NCI-H1694 treated with DMSO at 0.1 percent for 48 hours (cell line): ENCODE measurements around the gene TUBGCP5.
"Not testable (repeated sequence)": the region's sequence is repeated elsewhere in the genome, so short reads cannot be mapped to it uniquely, and the experiment has no call there.

Experiments used
- DNase-seq: peaks from one replicate; lab custom pipeline; 2025; lab: John Stamatoyannopoulos, UW

Gene TUBGCP5

DNA sequence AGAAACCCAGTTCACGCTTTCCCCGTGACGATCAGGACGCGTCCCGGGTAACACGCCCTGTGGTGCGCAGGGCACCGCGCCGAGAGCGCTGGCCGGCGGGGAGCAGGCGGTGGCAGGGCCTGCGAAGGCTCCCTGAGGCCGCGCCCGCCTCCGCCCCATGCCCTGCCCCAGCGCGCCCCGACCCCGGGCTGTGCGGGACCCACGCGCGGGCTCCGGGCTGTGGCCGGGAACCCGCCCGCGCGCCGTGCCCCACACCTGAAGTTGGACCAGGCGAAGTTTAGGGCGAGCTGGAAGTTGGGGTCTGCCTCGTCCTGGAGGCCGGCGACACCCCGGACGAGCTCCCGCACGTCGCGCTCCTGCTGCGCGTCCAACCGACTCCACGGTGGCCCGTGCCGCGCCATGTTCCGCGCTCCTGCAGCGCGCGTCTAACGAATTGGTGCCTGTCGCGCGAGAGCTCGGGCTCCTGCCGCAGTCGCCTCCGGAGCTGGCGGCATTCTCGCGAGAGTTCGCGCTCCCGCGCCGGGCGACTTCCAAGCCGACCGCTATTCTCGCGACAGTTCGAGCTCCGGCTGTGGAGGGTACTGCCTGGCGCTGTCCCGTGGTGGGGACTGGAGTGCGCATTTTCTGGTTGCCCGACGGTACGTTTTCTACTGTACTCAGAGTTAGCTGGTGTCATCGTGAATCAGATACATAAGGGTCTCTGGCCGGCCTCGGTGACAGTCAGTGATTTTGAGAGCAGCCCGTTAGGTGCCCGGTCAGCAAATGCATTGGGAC is at the start of gene TUBGCP5:
TUBGCP5 (minus strand) TSS at position 427 of the 774 bp plus-strand sequence; CDS start at position 401, 26 bp downstream.
- DNase-seq = peak; percentile 63

DNA sequence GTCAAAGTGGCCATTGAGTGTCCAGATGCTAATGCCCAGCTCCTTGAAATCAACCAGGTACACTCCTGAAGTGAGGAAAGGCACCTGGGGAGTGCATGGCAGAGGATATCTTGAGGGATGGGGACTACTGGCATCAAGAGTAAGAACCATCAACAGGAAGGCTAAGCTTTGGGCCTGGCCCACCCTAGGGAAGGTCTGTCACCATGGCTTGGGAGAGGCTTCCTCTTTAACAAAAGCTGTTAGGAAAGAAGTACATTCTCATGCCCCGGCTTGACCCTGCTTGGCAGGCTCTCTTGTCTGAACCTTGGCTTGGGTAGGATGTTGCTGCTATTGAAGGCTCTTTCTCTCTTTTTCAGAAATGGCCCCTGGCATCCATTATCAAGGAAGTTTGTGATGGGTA is 43.7 kb upstream of the TUBGCP5 start:
- no peak for DNase-seq

DNA sequence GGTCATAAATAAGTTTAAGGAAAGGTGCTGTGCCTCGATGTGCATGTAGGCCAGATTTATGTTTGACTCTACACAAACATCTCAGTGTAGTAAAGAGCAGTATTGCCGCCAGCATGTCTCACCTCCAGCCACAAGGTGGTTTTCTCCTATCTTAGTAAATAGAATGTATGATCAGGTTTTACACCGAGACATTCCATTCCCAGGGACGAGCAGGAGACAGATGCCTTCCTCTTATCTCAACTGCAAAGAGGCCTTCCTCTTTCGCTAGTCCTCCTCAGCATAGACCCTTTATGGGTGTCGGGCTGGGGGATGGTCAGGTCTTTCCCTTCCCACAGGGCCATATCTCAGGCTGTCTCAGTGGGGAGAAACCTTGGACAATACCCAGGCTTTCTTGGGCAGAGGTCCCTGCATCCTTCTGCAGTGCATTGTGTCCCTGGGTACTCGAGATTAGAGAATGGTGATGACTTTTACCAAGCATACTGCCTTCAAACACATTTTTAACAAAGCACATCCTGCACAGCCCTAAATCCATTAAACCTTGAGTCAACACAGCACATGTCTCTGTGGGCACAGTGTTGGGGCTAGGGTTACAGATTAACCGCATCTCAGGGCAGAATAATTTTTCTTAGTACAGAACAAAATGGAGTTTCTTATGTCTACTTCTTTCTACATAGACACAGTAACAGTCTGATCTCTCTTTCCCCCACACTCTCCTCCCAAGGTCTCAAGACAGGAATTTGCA is 42.8 kb upstream of the TUBGCP5 start:
- not testable (repeated sequence) for DNase-seq

DNA sequence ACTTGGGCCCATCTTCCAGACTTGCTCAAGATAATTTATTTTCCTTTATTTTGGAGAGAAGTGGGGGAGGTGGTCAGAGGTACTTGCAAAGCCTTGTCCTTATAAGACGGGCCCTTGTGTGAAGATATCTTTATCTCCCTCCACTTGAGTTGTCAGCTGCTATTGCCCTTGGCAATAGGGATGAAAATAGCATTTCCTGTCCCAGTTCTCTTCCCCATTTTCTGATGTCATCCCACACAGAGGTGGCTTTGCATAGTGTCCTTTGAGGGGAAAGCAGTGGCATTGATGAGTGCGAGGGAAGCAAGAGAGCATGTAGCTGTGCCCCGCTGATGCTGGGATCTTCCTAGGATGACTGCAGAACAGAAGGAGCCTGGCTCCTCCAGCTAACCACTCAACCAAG is 41.9 kb upstream of the TUBGCP5 start:
- no peak for DNase-seq

DNA sequence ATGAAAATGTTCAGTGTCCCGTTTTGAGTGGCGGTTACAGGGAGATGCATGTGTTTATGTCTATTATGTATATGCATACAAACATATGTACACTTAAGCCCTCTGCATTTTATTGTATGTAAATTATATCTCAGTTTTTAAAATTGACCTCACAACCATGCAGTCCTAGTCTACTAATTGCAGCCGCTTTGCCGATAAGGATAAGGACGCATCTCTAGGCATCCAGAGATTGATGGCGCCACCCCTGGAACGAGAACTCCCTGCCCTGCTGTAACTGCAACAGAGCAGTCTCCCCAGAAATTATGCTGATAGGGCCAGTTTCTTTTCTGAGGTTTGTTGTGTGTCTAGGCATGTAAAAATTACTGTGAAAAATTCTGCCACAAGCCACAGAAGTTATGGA is 40.4 kb upstream of the TUBGCP5 start:
- DNase-seq = no peak

DNA sequence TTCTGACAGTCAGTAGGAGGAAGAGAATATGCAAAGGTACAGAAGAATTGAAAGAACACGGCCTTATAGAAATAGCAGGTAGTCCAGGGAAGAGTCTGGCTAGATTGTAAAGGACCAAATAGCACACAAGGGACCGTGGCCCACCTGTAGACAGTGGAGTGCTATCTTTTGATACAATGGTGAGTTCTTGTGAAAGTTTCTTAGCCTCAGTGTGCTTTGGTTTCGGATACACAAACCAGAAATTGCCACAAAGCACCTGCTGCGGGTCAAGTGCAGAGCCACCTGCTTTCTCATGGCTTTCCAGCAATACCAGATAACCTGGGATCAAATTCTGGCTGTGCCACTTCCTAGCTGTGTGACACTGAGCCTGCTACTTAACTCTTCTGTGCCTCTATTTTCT is 36.6 kb upstream of the TUBGCP5 start:
- no peak for DNase-seq

DNA sequence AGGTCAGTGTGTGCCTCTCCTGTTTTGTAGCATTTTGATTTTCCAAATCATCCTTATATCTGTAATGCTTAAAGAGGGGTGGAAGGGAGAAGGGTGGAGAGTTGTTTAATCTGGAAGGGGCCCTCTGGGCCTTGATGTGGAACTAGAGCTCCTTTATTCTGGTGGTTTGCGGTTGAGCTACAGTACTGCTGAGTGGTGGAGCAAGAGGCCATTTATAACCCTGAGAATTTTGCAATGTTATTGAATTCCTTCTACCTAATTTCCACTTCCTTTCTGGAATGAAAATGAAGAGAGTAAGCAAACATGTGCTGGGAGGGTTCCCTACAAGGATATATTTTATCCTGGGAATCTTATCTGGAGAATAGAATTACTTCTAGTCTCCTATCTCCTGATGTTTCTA is 35.3 kb upstream of the TUBGCP5 start:
- DNase-seq = no peak

DNA sequence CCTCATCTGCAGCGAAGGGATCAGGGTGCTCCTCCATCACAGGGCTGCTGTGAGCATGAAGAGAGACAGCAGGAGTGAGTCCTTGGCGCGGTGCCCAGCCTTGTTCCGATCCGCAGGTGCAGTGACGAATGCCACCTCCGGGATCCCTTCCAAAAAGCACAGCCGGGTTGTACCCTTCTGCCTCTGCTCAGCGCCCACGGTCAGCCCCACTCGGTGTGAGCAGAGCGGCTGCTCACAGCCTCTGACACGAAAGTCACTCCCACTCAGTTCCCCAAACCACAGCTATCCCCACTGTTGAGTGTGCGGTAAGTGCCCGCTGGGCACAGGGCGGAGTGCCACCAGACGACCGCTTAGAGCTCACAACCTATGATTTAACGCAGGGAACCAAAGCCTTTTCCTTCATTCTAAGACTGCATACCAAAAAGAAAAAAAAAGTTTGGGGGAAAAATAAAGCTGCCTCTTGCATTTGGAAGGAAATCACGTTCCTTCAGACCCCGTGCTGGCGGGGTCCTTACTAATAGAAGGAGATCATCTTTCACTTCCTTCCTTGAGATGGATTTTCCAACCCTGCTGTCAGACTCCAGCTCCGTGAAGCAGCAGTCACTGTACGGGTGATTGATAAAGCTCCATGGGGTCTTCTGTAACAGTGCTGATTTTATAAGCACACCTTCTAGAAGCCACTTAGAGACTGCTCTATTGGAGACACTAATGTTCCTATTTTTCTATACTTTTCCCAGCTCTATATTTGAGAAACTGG is 34.7 kb upstream of the TUBGCP5 start:
- peak; percentile 17 for DNase-seq

DNA sequence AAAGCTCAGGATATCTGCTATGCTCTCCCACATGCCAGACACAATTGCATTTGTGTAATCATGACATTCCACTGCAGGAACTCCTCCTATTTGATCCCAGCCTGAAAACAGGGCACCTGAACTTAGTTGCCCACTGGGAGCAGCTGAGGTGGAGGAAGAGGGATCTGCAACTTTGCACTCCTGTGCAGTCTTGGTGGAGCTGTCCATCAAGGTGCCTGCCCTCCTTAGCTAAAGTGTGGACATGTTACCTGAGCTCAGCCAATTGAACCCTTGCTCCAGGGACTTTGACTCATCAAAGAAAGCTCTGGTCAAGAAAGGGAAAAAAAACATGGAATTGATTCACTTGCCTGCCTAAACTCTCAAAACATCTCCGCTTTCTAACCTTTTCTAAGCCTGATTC is 33.3 kb upstream of the TUBGCP5 start:
- DNase-seq = no peak

DNA sequence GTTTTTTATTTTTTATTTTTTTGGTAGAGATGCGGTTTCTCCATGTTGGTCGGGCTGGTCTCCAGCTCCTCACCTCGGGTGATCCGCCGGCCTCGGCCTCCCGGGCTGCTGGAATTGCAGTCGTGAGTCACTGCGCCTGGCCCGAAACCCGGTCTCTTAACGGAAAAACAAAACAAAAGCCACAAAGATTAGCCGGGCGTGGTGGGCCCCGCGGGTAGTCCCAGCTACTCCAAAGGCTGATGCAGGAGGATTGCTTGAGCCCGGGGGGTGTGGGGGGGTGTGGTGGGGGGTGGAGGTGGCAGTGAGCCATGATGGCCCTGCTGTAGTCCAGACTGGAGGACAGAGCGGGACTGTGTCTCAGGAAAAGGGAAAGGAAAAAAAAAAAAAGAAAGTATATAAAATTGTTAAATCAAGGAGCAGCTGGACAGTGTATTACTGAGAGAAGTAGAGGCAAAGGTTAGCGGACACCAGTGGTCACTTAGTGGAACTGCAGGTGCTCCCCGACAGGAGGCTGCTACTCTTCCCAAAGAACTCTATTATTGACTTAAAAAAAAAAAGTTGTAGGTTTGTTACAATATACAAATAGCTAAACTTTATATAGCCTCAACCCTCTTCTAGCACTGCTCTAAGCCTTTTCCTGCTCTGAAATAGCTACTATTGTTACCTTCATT is 30.3 kb upstream of the TUBGCP5 start:
- DNase-seq = no peak

DNA sequence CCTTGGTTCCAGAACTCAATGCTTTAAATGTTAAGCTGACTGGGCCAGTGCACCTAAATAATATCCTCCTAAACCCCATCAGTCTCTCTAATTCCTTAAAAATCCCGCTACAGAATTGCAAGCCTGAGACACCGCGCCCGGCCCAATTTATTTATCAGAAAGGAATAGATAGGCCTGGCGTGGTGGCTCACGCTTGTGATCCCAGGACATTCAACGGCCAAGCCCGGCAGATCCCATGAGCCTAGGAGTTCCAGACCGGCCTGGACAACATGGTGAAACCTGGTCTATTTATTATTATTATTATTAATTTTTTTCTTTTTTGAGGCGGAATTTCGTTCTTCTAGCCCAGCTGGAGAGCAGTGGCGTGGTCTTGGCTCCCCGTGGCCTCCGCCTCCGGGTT is 28.0 kb upstream of the TUBGCP5 start:
- DNase-seq = no peak

DNA sequence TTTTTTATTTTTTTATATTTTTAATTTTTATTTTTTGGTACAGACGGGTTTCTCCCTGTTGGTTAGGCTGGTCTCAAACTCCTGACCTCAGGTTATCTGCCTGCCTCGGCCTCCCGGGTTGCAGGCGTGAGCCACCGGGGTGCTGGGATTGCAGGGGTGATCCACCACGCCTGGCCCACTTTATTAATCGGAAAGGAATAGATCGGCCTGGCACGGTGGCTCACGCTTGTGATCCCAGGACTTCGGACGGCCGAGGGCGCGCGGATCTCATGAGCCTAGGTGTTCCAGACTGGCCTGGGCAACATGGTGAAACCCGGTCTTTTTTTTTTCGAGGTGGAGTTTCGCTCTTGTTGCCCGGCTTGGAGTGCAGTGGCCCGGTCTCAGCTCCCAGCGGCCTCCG is 26.5 kb upstream of the TUBGCP5 start:
- DNase-seq = no peak

DNA sequence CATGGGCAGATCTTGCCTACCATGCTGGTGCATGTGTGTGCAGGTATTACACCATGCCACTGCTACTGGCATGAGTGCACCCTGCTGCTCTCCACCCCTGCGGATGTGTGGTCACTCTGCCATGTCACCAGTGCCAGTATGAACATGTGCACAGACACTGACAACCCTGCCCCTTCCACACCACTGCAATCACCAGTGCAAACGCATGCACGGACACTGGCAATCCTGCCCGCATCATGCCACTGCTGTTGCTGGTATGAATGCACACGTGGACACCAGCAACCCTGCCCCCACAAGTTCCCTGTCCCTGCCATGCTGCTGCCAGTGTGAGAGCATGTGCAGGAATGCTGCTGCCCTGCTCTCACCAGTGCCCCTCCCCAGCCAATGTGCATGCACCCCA is 24.8 kb upstream of the TUBGCP5 start:
- no peak for DNase-seq

DNA sequence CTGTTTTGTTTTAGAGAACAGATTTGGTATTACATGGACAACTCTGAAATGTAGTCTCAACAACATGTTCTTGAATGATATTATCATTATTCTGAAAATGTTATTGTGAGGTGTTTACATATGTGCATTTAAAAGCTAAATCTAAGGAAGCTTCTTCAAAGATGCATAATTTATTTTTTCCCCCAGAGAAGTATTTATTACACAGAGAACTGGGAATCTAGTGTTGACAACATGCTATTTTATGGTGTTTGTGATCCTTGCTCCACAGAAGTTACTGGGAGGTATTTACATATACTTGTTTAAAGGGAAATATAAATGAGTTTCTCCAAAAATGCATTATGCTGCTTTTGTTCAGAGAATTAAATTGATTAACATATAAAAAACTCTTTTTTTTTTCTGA is 18.3 kb upstream of the TUBGCP5 start:
- DNase-seq = no peak

DNA sequence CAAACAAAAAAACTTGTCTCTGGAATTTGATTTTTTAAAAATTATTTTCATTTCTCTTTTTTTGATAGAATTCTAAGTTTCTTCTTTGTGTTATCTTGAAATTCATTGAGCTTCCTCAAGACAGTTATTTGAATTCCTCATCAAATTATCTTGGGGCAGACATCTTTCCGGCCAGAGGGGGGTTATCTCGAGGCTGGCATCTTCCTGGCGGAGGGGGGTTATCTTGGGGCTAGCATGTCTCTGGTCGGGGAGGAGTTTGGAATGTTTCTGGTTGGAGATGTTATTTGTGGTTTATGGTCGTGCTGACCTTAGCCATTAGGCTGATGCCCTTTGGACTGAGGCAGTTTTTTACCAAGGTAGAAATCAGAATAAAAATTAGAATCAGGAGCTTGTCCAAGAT is 15.9 kb upstream of the TUBGCP5 start:
- no peak for DNase-seq

DNA sequence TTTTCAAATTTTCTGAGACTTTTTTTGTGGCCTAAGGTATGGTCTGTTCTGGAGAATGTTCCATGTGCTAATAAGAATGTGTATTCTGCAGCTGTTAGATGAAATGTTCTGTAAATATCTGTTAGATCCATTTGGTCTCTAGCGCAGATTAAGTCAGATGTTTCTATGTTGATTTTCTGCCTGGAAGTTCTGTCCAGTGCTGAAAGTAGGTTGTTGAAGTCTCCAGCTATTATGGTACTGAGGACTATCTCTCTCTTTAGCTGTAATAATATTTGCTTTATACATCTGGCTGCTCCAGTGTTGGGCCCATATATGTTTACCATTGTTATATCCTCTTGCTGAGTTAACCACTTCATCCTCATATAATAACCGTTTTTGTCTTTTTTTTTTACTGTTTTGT is 13.2 kb upstream of the TUBGCP5 start:
- DNase-seq = no peak

DNA sequence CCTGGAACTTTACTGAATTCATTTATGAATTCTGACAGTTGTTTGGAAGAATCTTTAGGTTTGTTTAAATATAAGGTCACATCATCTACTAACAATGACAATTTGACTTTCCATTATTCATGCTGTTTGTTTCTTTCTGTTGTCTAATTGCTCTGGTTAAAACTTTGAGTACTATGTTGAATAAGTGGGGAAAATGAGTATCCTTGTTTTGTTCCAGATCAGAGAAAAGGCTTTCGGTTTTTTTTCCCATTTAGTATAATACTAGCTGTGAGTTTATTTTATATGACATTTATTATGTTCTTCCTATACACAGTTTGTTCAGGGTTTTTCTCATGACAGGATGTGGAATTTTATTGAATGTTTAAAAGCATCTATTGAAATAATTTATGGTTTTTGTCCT is 11.3 kb upstream of the TUBGCP5 start:
- no peak for DNase-seq

DNA sequence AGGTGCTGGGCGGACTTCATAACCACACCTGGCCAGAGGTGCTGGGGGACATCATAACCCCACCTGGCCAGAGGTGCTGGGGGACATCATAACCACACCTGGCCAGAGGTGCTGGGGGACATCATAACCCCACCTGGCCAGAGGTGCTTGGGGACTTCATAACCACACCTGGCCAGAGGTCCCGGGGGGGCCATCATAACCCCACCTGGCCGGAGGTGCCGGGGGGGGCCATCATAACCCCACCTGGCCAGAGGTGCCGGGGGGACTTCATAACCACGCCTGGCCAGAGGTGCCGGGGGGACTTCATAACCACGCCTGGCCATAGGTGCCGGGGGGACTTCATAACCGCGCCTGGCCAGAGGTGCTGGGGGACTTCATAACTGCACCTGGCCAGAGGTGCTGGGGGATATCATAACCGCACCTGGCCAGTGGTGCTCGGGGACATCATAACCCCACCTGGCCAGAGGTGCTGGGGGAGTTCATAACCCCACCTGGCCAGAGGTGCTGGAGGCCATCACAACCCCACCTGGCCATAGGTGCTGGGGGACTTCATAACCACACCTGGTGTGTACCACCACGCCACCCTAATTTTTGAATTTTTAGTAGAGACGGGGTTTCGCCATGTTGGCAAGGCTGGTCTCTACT is 10.7 kb upstream of the TUBGCP5 start:
- DNase-seq = no peak

DNA sequence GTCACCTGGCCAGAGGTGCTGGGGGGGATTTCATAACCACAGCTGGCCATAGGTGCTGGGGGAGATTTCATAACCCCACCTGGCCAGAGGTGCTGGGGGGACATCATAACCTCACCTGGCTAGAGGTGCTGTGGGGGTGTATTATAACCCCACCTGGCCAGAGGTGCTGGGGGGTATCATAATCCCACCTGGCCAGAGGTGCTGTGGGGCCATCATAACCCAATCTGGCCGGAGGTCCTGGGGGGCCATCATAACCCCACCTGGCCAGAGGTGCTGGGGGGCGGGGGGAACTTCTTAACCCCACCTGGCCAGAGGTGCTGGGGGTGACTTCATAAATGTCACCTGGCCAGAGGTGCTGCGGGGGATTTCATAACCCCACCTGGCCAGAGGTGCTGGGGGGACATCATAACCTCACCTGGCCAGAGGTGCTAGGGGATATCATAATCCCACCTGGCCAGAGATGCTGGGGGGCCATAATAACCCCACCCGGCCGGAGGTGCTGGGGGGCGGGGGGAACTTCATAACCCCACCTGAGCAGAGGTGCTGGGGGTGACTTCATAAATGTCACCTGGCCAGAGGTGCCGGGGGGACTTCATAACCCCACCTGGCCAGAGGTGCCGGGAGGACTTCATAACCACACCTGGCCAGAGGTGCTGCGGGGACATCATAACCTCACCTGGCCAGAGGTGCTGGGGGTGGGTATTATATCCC is 9.4 kb upstream of the TUBGCP5 start:
- DNase-seq = not testable (repeated sequence)

DNA sequence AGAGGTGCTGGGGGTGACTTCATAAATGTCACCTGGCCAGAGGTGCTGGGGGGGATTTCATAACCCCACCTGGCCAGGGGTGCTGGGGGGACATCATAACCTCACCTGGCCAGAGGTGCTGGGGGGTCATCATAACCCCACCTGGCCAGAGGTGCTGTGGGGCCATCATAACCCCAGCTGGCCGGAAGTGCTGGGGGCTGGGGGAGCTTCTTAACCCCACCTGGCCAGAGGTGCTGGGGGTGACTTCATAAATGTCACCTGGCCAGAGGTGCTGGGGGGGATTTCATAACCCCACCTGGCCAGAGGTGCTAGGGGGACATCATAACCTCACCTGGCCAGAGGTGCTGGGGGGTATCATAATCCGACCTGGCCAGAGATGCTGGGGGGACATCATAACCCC is 4.6 kb upstream of the TUBGCP5 start:
- not testable (repeated sequence) for DNase-seq

DNA sequence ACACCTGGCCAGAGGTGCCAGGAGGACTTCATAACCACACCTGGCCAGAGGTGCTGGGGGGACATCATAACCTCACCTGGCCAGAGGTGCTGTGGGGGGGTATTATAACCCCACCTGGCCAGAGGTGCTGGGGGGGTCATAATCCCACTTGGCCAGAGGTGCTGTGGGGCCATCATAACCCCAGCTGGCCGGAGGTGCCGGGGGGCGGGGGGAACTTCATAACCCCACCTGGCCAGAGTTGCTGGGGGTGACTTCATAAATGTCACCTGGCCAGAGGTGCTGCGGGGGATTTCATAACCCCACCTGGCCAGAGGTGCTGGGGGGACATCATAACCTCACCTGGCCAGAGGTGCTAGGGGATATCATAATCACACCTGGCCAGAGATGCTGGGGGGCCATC is 4.2 kb upstream of the TUBGCP5 start:
- DNase-seq = not testable (repeated sequence)
